Body of pancreas (tissue), 4 donors: ENCODE results near the gene ENOX2. TPM values are rescaled to one million over a fixed set of nuclear protein-coding genes. Genes with fewer than 3 reads are reported as not detected.

ENCODE experiments used
- ATAC-seq: fragments of 150-250 bp; one replicate; pipeline ENCODE4 v1.9.1; 2016
- DNase-seq, 4 donors: peaks; one replicate each; pipeline ENCODE4 v3.0.0-alpha.2; 2019
- H3K27ac ChIP-seq, 4 donors: fragments of 200-600 bp; sonication (generic); 1 replicate in 3 of 4; 2 replicates in 1 of 4; pipeline versions ENCODE4 v1.5.1 to v1.6.1; 2016 to 2019; ENCODE audit warnings: mild to moderate bottlenecking in 1 of 4, mixed read lengths in 1 of 4, moderate library complexity in 1 of 4
- H3K27me3 ChIP-seq, 2 donors: fragments of 200-600 bp; sonication (generic); one replicate each; pipeline ENCODE4 v1.6.0; 2016; ENCODE audit warnings: mild to moderate bottlenecking in 1 of 2
- H3K36me3 ChIP-seq, 2 donors: fragments of 200-600 bp; sonication (generic); replicated peaks in 1 of 2; 2 replicates each; pipeline ENCODE4 v1.5.1; 2016; ENCODE audit warnings: low read depth in 2 of 2; ENCODE audit not compliant: insufficient read depth in 1 of 2
- H3K4me1 ChIP-seq: fragments of 200-600 bp; sonication (generic); one replicate; pipeline ENCODE4 v1.6.0; 2016
- H3K4me3 ChIP-seq, 2 donors: fragments of 200-600 bp; sonication (generic); 1 replicate in 1 of 2; 2 replicates in 1 of 2; pipeline ENCODE4 v1.5.1; 2016 to 2019
- H3K9me3 ChIP-seq, 3 donors: fragments of 200-600 bp; sonication (generic); 1 replicate in 2 of 3; 2 replicates in 1 of 3; pipeline ENCODE4 v1.5.1; 2016
- CTCF ChIP-seq, 7 experiments: fragments of 450-650 bp in 4 of 7; fragments of 200-600 bp in 3 of 7; sonication (generic) in 3 of 7; IDR thresholded peaks; one replicate each; pipeline ENCODE4 v1.5.1; 2016 to 2019; ENCODE audit warnings: antibody characterized with exemption in 7 of 7
- POLR2A ChIP-seq, 3 donors: fragments of 450-650 bp; IDR thresholded peaks; one replicate each; pipeline ENCODE4 v1.6.1; 2016; ENCODE audit warnings: antibody characterized with exemption in 3 of 3, mild to moderate bottlenecking in 2 of 3
- WGBS, 2 donors: methylation state at CpG; one replicate each; pipeline ENCODE4 v1.1.5; 2017; 5-methylcytosine and 5-hydroxymethylcytosine counted together
- intact Hi-C: fragments of 100-400 bp; cut with DNase I; formaldehyde crosslinking; loops from one replicate; pipeline ENCODE4 v1.15.1; 2023
- total RNA-seq, 2 donors: library from RNA; depleted of rRNA; stranded (reverse); fragments of >200 nt; gene quantifications; one replicate each; pipeline ENCODE4 v1.1.0, GENCODE V29; 2016

ENOX2 gene
- total RNA-seq, 2 donors from 2014 or later, result 7.9 to 9.1 TPM

- ATAC-seq (no peak), DNase-seq (no peak)
- Histone ChIP-seq H3K4me1 (peaks cover 9% of the 10 kb centered on the region), H3K36me3 (no peaks in the 10 kb centered on the region), H3K27me3 (no peaks in the 10 kb centered on the region), H3K4me3 (no peak overlapping the region), H3K9me3 (no peaks in the 10 kb centered on the region), H3K27ac (no peak overlapping the region)
- TF ChIP-seq POLR2A (IDR thresholded peaks at IDR 0.05), result no peak
- TF ChIP-seq CTCF (IDR thresholded peaks at IDR 0.05), result no peak
- intact Hi-C loops, result no loop called here
- 90 to 92% methylated on average over 2 to 3 of the region's 3 CpGs for WGBS, 2 donors
These were observed 197.4 kb downstream of the ENOX2 start for GRCh38 chrX:130705591-130705990.

- intact Hi-C loops, result no loop called here
- peak in 1 of 4 donors; percentile 11 for DNase-seq
- H3K27me3 ChIP-seq, result no peaks in the 10 kb centered on the region
- ATAC-seq, result peak; percentile 35
- H3K4me3 ChIP-seq, result no peak overlapping the region
- peak overlapping the region in 1 of 4 donors; percentile 35 for H3K27ac ChIP-seq
- H3K36me3 ChIP-seq, result no peaks in the 10 kb centered on the region
- no peaks in the 10 kb centered on the region for H3K9me3 ChIP-seq
- WGBS, 2 donors, result 36 to 45% methylated on average over 4 of the region's 4 CpGs
- TF ChIP-seq POLR2A (IDR thresholded peaks at IDR 0.05), result no peak
- no peak for TF ChIP-seq CTCF (IDR thresholded peaks at IDR 0.05)
- peaks cover 9% of the 10 kb centered on the region for H3K4me1 ChIP-seq
These were observed 198.7 kb downstream of the ENOX2 start for GRCh38 chrX:130704053-130705038.

- H3K9me3 ChIP-seq, result no peaks in the 10 kb centered on the region
- 78 to 91% methylated on average over 6 of the region's 6 CpGs for WGBS, 2 donors
- TF ChIP-seq POLR2A (IDR thresholded peaks at IDR 0.05) (no peak), CTCF (IDR thresholded peaks at IDR 0.05) (no peak)
- no peak overlapping the region for H3K27ac ChIP-seq
- H3K36me3 ChIP-seq, result no peaks in the 10 kb centered on the region
- no peak for DNase-seq
- H3K4me1 ChIP-seq, result peaks cover 9% of the 10 kb centered on the region
- H3K4me3 ChIP-seq, result no peak overlapping the region
- no peaks in the 10 kb centered on the region for H3K27me3 ChIP-seq
- intact Hi-C loops, result no loop called here
- ATAC-seq, result no peak
These were observed 199.9 kb downstream of the ENOX2 start for GRCh38 chrX:130702867-130703707.

- Histone ChIP-seq H3K27ac (no peak overlapping the region), H3K9me3 (no peaks in the 10 kb centered on the region), H3K36me3 (no peaks in the 10 kb centered on the region), H3K27me3 (no peaks in the 10 kb centered on the region), H3K4me1 (peaks cover 9% of the 10 kb centered on the region), H3K4me3 (no peak overlapping the region)
- DNase-seq (no peak), ATAC-seq (no peak)
- intact Hi-C loops, result no loop called here
- no peak for TF ChIP-seq POLR2A (IDR thresholded peaks at IDR 0.05)
- no peak for TF ChIP-seq CTCF (IDR thresholded peaks at IDR 0.05)
These were observed 202.4 kb downstream of the ENOX2 start for GRCh38 chrX:130700629-130701028.
